Brain microvascular endothelial cell (primary cell): ENCODE measurements around the gene CDKN2B-AS1.

ENCODE experiments used
- DNase-seq: peaks from one replicate; pipeline ENCODE4 v3.0.0-alpha.2; 2020
- H3K27ac ChIP-seq: fragments of 250-450 bp; sonication (Bioruptor Pico); 2 replicates; pipeline ENCODE4 v1.5.1; 2020; ENCODE audit warnings: mild to moderate bottlenecking, moderate library complexity
- H3K27me3 ChIP-seq: fragments of 250-450 bp; sonication (Bioruptor Pico); replicated peaks from 2 replicates; pipeline ENCODE4 v1.5.1; 2020; ENCODE audit warnings: mild to moderate bottlenecking
- H3K36me3 ChIP-seq: fragments of 250-450 bp; sonication (Bioruptor Pico); replicated peaks from 2 replicates; pipeline ENCODE4 v1.5.1; 2020; ENCODE audit warnings: mild to moderate bottlenecking
- H3K4me3 ChIP-seq: 2 replicates; pipeline ENCODE4 v1.5.1; 2011; ENCODE audit warnings: low read depth, mild to moderate bottlenecking, control low read depth, low read length, moderate library complexity
- in situ Hi-C: cut with HindIII; loops from 2 replicates; pipeline ENCODE4 v1.10.0; 2017; ENCODE audit warnings: low sequenced_read_pairs, low pct_ligation_motif_present
- TF ChIP-seq, protein P1 (sequence below): IDR thresholded peaks from 2 replicates; pipeline ENCODE4 v1.5.1; 2011; ENCODE audit warnings: low read depth, mild to moderate bottlenecking, moderate library complexity, low read length, control low read depth, inconsistent platforms; ENCODE audit errors: missing control alignments

Gene CDKN2B-AS1

DNA sequence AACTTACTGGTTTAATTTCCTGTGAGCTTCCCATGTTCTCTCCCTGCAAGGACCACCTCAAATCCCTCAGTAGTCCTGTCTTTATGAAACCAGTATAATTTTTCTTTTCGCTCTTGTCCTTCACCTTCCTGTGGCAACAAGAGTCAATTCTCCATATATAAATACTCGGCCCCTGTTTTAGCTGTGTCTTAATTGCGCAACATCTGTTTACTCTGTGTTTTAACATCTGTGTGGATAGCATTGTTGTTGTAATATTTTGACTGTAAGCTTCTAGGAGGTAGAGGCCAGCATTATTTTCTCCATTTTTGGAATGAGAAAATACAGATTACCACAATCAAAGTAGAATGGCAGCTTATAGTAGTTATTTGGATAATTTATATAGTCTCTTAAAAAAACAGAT, 44.7 kb downstream of the CDKN2B-AS1 start:
- no peak overlapping the region for H3K27ac ChIP-seq
- H3K27me3 ChIP-seq = no peaks in the 10 kb centered on the region
- TF ChIP-seq, protein P1, sequence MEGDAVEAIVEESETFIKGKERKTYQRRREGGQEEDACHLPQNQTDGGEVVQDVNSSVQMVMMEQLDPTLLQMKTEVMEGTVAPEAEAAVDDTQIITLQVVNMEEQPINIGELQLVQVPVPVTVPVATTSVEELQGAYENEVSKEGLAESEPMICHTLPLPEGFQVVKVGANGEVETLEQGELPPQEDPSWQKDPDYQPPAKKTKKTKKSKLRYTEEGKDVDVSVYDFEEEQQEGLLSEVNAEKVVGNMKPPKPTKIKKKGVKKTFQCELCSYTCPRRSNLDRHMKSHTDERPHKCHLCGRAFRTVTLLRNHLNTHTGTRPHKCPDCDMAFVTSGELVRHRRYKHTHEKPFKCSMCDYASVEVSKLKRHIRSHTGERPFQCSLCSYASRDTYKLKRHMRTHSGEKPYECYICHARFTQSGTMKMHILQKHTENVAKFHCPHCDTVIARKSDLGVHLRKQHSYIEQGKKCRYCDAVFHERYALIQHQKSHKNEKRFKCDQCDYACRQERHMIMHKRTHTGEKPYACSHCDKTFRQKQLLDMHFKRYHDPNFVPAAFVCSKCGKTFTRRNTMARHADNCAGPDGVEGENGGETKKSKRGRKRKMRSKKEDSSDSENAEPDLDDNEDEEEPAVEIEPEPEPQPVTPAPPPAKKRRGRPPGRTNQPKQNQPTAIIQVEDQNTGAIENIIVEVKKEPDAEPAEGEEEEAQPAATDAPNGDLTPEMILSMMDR = no peak
- in situ Hi-C loops = loop anchor here (25.0 kb wide), 1 partner anchor 198 kb away; no protein-coding TSS in a partner anchor
- DNase-seq = no peak
- no peaks in the 10 kb centered on the region for H3K36me3 ChIP-seq
- H3K4me3 ChIP-seq = no peak overlapping the region

DNA sequence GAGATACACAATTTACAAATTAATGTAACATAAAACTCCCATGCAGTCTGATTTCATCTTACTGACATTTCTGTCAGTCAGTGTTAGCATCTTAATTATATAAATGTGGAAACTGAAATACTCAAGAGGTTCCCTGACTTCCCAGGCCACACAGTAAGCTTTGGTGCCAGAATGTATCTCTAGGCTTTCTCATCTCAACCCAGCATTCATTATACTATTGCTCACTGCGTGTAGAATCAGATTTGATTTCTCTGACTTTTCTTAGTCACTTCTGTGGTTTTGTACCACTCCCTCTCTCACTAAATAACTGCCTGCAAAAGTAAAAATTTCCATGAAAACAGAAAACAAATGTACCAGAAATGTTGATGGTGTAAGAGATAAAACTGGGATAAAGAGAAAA, 46.2 kb downstream of the CDKN2B-AS1 start:
- DNase-seq = peak; percentile 49
- Histone ChIP-seq H3K27me3 (no peaks in the 10 kb centered on the region), H3K36me3 (no peaks in the 10 kb centered on the region), H3K27ac (peak overlapping the region; percentile 64), H3K4me3 (no peak overlapping the region)
- in situ Hi-C loops = loop anchor here (25.0 kb wide), 1 partner anchor 197 kb away; no protein-coding TSS in a partner anchor
- TF ChIP-seq, protein P1 = no peak

DNA sequence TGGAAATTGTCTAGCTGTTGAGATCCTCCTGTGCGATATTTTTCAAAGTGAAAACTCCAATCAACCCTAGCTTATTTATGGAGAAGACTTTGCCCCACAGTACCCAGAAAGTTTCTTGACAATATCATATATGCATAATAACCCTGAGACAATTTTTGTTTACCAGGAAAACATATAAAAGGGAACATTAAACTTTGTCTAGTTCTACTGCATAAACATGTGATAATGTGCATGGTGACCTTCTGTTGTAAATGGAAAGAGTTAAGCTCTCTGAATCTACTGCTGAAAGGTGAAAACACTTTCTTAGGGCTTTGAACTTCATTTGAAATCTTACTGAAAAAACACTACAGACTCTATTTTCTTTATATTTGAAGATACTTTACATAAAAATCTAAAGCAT, 46.8 kb downstream of the CDKN2B-AS1 start:
- H3K36me3 ChIP-seq = no peaks in the 10 kb centered on the region

DNA sequence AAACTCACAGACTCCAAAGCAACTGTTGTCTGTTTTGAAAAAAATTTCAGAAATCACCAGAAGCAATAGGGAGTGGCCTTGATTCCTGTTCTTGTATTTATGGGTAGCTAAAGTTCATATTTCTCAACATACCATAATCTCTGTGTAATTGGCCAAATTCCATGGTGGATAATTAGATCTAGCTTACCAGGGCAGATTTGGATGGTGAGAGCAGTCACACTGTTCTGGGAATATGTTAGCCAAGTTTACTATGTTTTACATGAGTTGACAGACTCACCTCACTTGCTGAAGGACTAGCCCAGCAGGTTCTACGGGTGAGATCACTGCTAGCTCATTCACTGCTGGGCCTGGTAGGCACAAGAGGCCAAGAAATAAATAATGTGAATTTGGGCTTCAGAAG, 47.2 kb downstream of the CDKN2B-AS1 start:
- Histone ChIP-seq H3K27me3 (no peaks in the 10 kb centered on the region), H3K36me3 (no peaks in the 10 kb centered on the region), H3K27ac (peak overlapping the region; percentile 2), H3K4me3 (no peak overlapping the region)
- DNase-seq = no peak
- in situ Hi-C loops = loop anchor here (25.0 kb wide), 1 partner anchor 196 kb away; no protein-coding TSS in a partner anchor
- TF ChIP-seq, protein P1 = no peak

More for the DNA sequence above, 46.8 kb downstream of the CDKN2B-AS1 start:
- no peak for DNase-seq
- Histone ChIP-seq H3K4me3 (no peak overlapping the region), H3K27ac (peak overlapping the region; percentile 64), H3K27me3 (no peaks in the 10 kb centered on the region)
- TF ChIP-seq, protein P1 = no peak
- in situ Hi-C loops = loop anchor here (25.0 kb wide), 1 partner anchor 196 kb away; no protein-coding TSS in a partner anchor

DNA sequence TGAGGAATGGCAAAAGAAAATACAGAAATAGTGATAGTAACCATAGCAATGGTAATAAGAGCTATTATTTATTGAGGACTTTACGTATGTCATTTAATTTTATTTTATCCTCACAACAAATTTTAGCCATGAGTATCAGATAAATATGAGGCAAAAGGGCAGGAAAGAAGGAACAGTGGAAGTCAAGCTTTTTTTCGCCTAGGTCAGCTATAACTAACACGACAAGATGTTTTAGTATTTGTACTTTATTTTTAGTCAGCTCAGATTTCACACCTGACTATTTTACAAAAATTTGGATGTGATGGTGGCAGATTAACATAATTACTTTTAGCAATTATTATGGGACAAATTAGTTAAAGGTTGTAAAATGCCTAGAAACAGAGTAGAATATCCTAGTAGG, 49.3 kb downstream of the CDKN2B-AS1 start:
- H3K36me3 ChIP-seq = no peaks in the 10 kb centered on the region
- no peak overlapping the region for H3K4me3 ChIP-seq
- peak overlapping the region; percentile 81 for H3K27ac ChIP-seq
- no peak for DNase-seq
- H3K27me3 ChIP-seq = no peaks in the 10 kb centered on the region
- in situ Hi-C loops = loop anchor here (25.0 kb wide), 1 partner anchor 193 kb away; no protein-coding TSS in a partner anchor
- TF ChIP-seq, protein P1 = no peak

DNA sequence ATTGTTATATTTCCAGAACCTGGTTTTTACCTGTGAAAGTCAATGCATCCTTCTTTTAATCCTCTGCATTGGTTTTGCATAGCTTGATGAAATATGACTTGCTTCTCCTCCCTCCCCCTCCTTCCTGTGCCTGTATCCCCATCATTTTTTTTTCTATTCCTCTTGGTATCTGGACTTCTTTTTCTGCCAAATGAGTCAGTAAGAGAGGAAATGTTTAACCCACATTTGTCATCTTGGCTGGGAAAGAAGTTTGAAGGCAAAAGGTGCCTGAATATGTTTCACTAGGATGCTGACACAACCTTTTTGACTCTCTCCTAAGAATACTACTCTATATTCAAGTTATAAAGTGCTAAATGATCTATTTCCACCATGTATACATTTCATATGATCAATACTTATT, 50.0 kb downstream of the CDKN2B-AS1 start:
- no peaks in the 10 kb centered on the region for H3K36me3 ChIP-seq
- no peak overlapping the region for H3K4me3 ChIP-seq
- in situ Hi-C loops = loop anchor here (25.0 kb wide), 1 partner anchor 193 kb away; no protein-coding TSS in a partner anchor
- TF ChIP-seq, protein P1 = no peak
- no peaks in the 10 kb centered on the region for H3K27me3 ChIP-seq
- H3K27ac ChIP-seq = peak overlapping the region; percentile 81
- peak; percentile 86 for DNase-seq
